Gastroesophageal sphincter (tissue), 4 donors: ENCODE results near the gene RMI1. TPM values are rescaled to one million over a fixed set of nuclear protein-coding genes. Genes with fewer than 3 reads are reported as not detected.
"Not testable (repeated sequence)": the region's sequence is repeated elsewhere in the genome, so short reads cannot be mapped to it uniquely, and the experiment has no call there.

Experiments
- ATAC-seq: fragments of 150-250 bp; one replicate; pipeline ENCODE4 v1.9.1; 2016; ENCODE audit warnings: mild to moderate bottlenecking, moderate library complexity
- H3K27ac ChIP-seq, 4 donors: fragments of 200-600 bp; sonication (generic) in 3 of 4; 1 replicate in 3 of 4; 2 replicates in 1 of 4; pipeline ENCODE4 v1.5.1; 2016 to 2019
- H3K27me3 ChIP-seq: fragments of 200-600 bp; sonication (generic); one replicate; pipeline ENCODE4 v1.5.1; 2019
- H3K36me3 ChIP-seq, 2 donors: fragments of 200-600 bp; sonication (generic); one replicate each; pipeline ENCODE4 v1.5.1; 2019; ENCODE audit warnings: control low read depth in 1 of 2
- H3K4me1 ChIP-seq, 3 donors: fragments of 200-600 bp; sonication (generic); 1 replicate in 2 of 3; 2 replicates in 1 of 3; pipeline ENCODE4 v1.5.1; 2016 to 2019; ENCODE audit warnings: control low read depth in 2 of 3
- H3K4me3 ChIP-seq, 2 donors: fragments of 200-600 bp; sonication (generic); one replicate each; pipeline ENCODE4 v1.5.1; 2019; ENCODE audit warnings: mild to moderate bottlenecking in 1 of 2, moderate library complexity in 1 of 2
- H3K9me3 ChIP-seq, 3 donors: fragments of 200-600 bp; sonication (generic); one replicate each; pipeline ENCODE4 v1.5.1; 2017 to 2019; ENCODE audit warnings: control low read depth in 2 of 3
- EP300 ChIP-seq: sonication (generic); formaldehyde crosslinking; IDR thresholded peaks from one replicate; pipeline ENCODE4 v1.6.1; 2017; ENCODE audit warnings: antibody characterized with exemption, mild to moderate bottlenecking
- POLR2A ChIP-seq, 2 donors: fragments of 450-650 bp; IDR thresholded peaks; one replicate each; pipeline ENCODE4 v1.6.1; 2017; ENCODE audit warnings: antibody characterized with exemption in 2 of 2, mild to moderate bottlenecking in 2 of 2, moderate library complexity in 1 of 2
- POLR2AphosphoS5 ChIP-seq: sonication (generic); formaldehyde crosslinking; IDR thresholded peaks from one replicate; pipeline ENCODE4 v1.6.1; 2017; ENCODE audit warnings: antibody characterized with exemption
- WGBS, 2 donors: methylation state at CpG; one replicate each; pipeline ENCODE4 v1.1.5; 2018; ENCODE audit warnings: low coverage in 1 of 2; 5-methylcytosine and 5-hydroxymethylcytosine counted together
- total RNA-seq, 4 donors: library from RNA; depleted of rRNA; stranded (reverse); fragments of >200 nt; gene quantifications; one replicate each; pipeline ENCODE4 v1.1.0, GENCODE V29; 2016
- TF ChIP-seq, protein P1 (sequence below), 4 experiments: fragments of 200-600 bp in 2 of 4; fragments of 450-650 bp in 2 of 4; sonication (generic) in 1 of 4; IDR thresholded peaks; one replicate each; pipeline ENCODE4 v1.5.1; 2017 to 2019; ENCODE audit warnings: antibody characterized with exemption in 4 of 4, mild to moderate bottlenecking in 2 of 4, moderate library complexity in 2 of 4

The RMI1 gene
- total RNA-seq, 4 donors from 2014 or later: 2.8 to 17.6 (median 4.5) TPM

DNA sequence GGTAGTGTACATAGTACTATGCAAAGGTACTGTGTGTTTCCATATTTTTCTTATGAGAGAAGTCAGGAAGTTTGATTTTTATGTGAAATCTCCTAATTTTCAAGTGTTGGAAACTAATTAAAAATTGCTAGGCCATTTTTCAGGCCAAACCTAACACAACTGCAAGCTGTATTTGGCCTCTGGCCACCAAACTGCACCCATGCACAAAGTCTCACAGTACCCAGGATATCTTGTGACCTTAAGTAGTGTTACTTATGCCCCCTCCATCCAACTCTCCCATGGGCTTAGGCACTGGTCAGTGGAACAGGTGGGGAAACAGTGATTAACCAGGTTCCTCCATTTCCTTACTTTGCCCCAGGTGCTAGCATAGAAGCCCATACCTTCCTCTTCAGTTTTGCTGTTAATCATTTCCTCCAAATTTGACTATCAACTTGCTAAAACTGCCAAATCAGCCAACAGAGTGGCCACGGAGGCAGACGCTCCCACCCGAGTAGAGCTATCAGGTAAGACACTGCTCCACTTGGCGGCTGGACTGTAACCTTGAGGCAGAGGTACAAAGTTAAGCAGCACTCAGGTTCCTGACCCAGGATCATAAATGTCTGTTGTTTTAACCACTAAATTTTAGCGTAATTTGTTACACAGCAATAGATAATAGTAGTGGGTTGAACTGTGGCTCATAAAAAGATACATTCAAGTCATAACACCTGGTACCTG, 39.9 kb upstream of the RMI1 start:
- Histone ChIP-seq H3K36me3 (peaks cover 0 to 71% of the 10 kb centered on the region in 2 donors), H3K4me3 (no peak overlapping the region), H3K27me3 (no peaks in the 10 kb centered on the region), H3K4me1 (no peaks in the 10 kb centered on the region), H3K9me3 (no peaks in the 10 kb centered on the region), H3K27ac (no peak overlapping the region)
- 72% methylated on average over 5 of the region's 5 CpGs; no CpG with 5 or more reads in 1 of the 2 donors for WGBS, 2 donors
- no peak for ATAC-seq
- TF ChIP-seq POLR2AphosphoS5: no peak
- TF ChIP-seq, protein P1, sequence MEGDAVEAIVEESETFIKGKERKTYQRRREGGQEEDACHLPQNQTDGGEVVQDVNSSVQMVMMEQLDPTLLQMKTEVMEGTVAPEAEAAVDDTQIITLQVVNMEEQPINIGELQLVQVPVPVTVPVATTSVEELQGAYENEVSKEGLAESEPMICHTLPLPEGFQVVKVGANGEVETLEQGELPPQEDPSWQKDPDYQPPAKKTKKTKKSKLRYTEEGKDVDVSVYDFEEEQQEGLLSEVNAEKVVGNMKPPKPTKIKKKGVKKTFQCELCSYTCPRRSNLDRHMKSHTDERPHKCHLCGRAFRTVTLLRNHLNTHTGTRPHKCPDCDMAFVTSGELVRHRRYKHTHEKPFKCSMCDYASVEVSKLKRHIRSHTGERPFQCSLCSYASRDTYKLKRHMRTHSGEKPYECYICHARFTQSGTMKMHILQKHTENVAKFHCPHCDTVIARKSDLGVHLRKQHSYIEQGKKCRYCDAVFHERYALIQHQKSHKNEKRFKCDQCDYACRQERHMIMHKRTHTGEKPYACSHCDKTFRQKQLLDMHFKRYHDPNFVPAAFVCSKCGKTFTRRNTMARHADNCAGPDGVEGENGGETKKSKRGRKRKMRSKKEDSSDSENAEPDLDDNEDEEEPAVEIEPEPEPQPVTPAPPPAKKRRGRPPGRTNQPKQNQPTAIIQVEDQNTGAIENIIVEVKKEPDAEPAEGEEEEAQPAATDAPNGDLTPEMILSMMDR (IDR thresholded peaks at IDR 0.05): no peak
- no peak for TF ChIP-seq EP300
- TF ChIP-seq POLR2A (IDR thresholded peaks at IDR 0.05): no peak

- not testable (repeated sequence) for H3K27me3 ChIP-seq, H3K4me3 ChIP-seq, H3K4me1 ChIP-seq, H3K27ac ChIP-seq, H3K9me3 ChIP-seq, ATAC-seq
- H3K36me3 ChIP-seq: peaks cover 0 to 76% of the 10 kb centered on the region in 2 donors
- WGBS, 2 donors: no CpG with 5 or more reads among the region's 39 CpGs
Observed at GRCh38 chr9:83948096-83948495, 32.5 kb upstream of the RMI1 start.

- 4% methylated on average over 12 of the region's 23 CpGs; no CpG with 5 or more reads in 1 of the 2 donors for WGBS, 2 donors
- TF ChIP-seq POLR2A (IDR thresholded peaks at IDR 0.05) (no peak), POLR2AphosphoS5 (no peak), EP300 (no peak)
- TF ChIP-seq, protein P1 (IDR thresholded peaks at IDR 0.05): no peak
- peaks cover 0 to 38% of the 10 kb centered on the region in 2 donors for H3K36me3 ChIP-seq
- peak overlapping the region; percentile 51 to 71 for H3K4me3 ChIP-seq
- H3K27ac ChIP-seq: peak overlapping the region; percentile 36 to 89 (median 84)
- no peaks in the 10 kb centered on the region for H3K27me3 ChIP-seq
- peak; percentile 47 for ATAC-seq
- H3K4me1 ChIP-seq: peaks cover 0 to 35% (median 9%) of the 10 kb centered on the region in 3 donors
- no peaks in the 10 kb centered on the region for H3K9me3 ChIP-seq
Observed at GRCh38 chr9:83956086-83956435, 24.5 kb upstream of the RMI1 start.

GRCh38 chr9:83956436-83957247, 24.0 kb upstream of the RMI1 start:
- Histone ChIP-seq H3K4me1 (peaks cover 0 to 35% (median 9%) of the 10 kb centered on the region in 3 donors), H3K27ac (peak overlapping the region; percentile 36 to 89 (median 84))
- peak; percentile 88 for ATAC-seq

DNA sequence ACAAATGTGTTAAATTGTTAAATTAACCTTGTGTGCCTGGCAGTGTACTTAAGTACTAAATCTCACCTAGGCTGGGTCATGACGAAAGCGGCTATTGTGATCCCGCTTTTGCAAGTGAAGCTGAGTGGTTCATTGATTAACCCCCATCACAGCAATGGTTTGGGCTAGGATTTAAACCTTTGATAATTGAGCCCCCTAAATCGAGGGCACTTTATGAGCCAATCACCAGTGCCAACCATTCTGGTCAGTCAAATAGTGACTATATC, 23.4 kb upstream of the RMI1 start:
- Histone ChIP-seq H3K27me3 (no peaks in the 10 kb centered on the region), H3K27ac (peak overlapping the region; percentile 36 to 89 (median 84)), H3K36me3 (peaks cover 0 to 28% of the 10 kb centered on the region in 2 donors), H3K9me3 (no peaks in the 10 kb centered on the region), H3K4me3 (peak overlapping the region; percentile 51 to 71), H3K4me1 (peaks cover 0 to 35% (median 9%) of the 10 kb centered on the region in 3 donors)
- WGBS, 2 donors: 83% methylated on average over 4 of the region's 4 CpGs
- no peak for ATAC-seq
- no peak for TF ChIP-seq EP300
- TF ChIP-seq, protein P1 (IDR thresholded peaks at IDR 0.05): no peak
- TF ChIP-seq POLR2AphosphoS5: no peak
- no peak for TF ChIP-seq POLR2A (IDR thresholded peaks at IDR 0.05)

More at GRCh38 chr9:83956436-83957247, 24.0 kb upstream of the RMI1 start:
- H3K27me3 ChIP-seq: no peaks in the 10 kb centered on the region
- H3K9me3 ChIP-seq: no peaks in the 10 kb centered on the region
- peaks cover 0 to 33% of the 10 kb centered on the region in 2 donors for H3K36me3 ChIP-seq
- WGBS, 2 donors: 1 to 12% methylated on average over 6 to 10 of the region's 57 CpGs
- TF ChIP-seq POLR2A (IDR thresholded peaks at IDR 0.05): no peak
- TF ChIP-seq POLR2AphosphoS5: peak; percentile 41
- TF ChIP-seq, protein P1 (IDR thresholded peaks at IDR 0.05): peak in 1 of 4 experiments; percentile 24
- no peak for TF ChIP-seq EP300
- peak overlapping the region; percentile 51 to 71 for H3K4me3 ChIP-seq
